ENCODE measurements around the gene NOP16.

The NOP16 gene, protein sequence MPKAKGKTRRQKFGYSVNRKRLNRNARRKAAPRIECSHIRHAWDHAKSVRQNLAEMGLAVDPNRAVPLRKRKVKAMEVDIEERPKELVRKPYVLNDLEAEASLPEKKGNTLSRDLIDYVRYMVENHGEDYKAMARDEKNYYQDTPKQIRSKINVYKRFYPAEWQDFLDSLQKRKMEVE

DNA sequence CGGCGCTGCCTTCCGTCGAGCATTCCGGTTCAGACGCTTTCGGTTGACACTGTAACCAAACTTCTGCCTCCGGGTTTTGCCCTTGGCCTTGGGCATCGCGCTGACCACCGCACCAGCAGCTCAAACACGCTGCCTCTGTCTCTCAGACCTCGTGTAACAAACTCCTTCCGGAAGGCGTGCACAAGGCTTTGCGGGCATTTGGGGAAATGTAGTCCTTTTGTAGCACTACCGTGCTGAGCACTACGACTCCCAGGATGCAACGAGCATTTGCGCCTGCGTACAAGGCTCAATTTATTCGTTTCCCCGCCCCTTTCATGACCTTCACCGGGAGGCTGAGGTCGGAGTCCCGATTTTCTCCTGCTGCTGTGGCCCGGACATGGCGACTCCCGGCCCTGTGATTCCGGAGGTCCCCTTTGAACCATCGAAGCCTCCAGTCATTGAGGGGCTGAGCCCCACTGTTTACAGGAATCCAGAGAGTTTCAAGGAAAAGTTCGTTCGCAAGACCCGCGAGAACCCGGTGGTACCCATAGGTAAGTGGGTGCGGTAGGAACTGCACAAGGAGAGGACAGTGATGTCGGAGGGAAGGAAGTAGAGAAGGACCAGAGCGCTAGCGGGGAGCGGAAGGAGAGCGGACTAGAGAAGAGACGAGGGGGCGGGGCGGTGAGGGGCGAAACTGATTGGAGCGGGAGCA, at the start of gene NOP16, which contains the start of gene HIGD2A:
Gene NOP16, minus strand, starts transcription at position 155 of the 691 bp plus-strand sequence. Its CDS starts 59 bp downstream, at position 96.
Gene HIGD2A, plus strand, starts transcription at position 308 of the 691 bp plus-strand sequence. Its CDS starts 69 bp downstream, at position 377.
- DNase-seq (ENCODE audit: low read depth in 2 of 2), result peak; percentile 100

DNA sequence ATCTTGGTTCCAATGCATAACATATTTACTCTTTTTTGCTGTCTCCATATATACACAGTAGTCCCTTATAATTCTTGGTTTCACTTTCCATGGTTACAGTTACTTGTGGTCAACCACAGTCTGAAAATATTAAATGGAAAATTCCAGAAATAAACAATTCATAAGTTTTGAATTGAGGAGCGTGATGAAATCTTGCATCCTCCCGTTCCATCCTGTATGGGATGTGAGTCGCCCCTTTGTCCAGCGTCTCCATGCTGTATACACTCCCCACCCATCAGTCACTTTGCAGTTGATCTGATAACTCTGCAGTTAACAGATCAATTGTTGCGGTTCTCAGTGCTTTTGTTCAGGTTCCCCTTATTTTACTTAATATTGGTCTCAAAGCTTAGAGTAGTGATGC, 48.3 kb upstream of the NOP16 start:
- DNase-seq (ENCODE audit: low read depth in 2 of 2), result no peak

DNA sequence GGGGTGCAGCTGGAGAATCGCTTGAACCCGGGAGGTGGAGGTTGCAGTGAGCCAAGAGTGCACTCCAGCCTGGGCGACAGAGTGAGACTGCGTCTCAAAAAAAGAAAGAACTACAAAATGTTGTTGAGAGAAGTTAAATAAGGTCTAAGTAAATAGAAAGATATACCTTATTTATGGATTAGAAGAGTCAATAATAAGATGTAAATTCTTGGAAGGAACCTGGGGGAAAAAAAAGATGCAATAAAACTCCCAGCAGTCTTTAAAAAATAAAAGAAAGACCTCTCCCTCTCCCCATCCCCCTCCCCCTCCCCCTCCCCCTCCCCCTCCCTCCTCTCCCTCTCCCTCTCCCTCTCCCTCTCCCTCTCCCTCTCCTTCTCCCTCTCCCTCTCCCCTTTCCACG, 44.3 kb upstream of the NOP16 start:
- DNase-seq (ENCODE audit: low read depth in 2 of 2), result no peak

DNA sequence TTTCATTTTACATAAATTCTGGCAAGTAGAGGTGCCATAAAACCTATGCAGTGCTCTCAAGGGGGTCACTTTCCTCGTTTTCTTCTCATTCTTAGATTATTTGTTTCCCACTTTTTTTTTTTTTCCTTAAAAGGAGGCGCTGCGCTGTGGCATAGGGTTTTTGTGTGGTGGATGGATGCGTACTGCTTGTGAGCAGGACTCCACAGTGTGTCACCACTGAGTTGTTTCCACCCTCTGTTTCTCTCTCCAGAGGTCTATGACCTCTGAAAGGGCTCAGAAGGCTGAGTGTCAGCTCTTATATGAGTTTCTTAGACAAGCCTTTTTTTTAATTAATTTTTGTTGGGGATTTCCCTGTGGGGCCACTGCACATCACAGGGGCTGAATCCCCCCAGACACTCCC, 41.6 kb upstream of the NOP16 start:
- no peak for DNase-seq (ENCODE audit: low read depth in 2 of 2)

DNA sequence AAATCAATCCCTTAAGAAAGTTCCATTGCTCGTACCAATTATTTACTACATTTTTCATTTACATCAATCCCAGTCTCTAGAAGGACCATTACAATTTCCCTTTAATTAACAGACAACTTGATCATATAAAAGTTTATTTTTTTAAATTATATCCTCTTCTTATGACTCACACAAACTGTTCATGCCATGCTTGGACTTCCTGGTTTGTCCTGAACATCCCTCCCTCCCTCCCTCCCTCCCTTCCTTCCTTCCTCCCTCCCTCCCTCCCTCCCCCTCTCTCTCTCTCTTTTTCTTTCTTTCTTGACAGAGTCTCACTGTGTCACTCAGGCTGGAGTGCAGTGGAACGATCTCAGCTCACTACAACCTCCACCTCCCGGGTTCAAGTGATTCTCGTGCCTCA, 39.6 kb upstream of the NOP16 start:
- no peak for DNase-seq (ENCODE audit: low read depth in 2 of 2)

DNA sequence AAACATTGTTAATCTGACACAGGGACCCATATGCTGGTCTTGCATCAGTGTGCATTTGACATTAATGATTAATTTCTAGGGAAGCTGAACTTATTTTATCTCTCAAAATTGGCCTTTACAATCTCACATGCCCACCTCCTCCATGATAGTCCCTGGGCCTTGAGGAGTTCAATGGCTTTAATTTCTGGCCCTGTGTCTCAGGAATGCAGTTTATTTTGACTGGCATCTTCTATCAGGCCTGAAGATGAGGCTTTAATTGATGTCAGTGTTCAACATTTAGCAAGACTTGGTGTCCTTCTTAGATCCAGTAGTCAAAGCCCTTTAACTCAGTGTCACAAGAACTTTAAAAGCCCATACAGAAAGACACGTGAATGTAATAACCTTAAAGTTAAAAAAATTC, 38.5 kb upstream of the NOP16 start:
- DNase-seq (ENCODE audit: low read depth in 2 of 2), result no peak

DNA sequence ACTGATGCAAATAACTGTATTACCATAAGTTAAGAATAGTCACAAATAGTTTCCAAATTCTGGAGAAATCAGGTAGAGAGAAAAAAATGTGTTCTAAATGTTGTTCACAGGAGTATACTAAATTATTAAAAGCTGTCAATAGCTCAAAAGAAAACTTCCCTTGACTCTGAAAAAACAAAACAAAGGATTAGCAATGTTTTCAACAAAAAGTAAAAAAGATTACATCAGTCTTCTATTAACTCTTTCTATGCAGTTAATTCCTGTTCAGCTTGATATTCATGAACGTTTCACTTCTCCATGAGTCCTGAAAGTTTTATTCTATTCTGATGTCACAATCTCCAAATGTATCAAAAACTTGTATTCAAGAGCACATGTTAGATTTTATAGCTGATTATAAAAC, 37.4 kb upstream of the NOP16 start:
- DNase-seq (ENCODE audit: low read depth in 2 of 2), result no peak

DNA sequence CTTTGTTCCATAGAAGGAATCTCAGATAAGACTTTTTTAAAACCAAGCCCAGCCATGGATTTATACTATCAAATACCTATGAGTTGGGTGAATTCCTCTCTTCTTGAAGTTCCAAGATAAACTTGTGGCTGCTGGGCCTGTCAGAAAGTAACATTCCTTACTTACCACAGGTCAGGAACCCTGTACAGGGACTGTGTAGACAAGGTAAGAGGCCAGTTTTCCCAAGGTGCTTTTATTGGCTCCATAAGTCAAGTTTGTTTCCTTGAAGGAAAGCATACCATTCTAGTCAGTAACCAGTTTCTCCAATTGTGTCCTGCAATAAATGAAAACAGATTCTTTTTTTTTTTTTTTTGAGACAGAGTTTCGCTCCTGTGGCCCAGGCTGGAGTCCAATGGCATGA, 36.7 kb upstream of the NOP16 start:
- DNase-seq (ENCODE audit: low read depth in 2 of 2), result no peak

DNA sequence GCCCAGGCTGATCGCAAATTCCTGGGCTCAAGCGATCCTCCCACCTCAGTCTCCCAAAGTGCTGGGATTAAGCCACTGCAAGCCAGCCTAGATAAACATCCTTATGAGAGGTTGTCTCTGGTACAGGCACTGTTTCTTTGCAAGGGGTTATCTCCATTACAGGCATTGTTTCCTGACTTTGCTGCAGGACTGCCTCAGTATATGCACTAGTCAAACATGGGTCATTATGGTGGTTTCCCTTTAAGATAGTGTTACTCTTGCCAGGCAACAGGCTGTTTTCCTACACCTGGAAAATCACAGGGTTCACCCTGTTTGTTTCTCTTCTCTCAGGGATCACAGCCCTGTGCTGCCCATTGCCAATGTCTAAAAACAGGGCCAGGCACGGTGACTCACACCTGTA, 35.8 kb upstream of the NOP16 start:
- no peak for DNase-seq (ENCODE audit: low read depth in 2 of 2)

DNA sequence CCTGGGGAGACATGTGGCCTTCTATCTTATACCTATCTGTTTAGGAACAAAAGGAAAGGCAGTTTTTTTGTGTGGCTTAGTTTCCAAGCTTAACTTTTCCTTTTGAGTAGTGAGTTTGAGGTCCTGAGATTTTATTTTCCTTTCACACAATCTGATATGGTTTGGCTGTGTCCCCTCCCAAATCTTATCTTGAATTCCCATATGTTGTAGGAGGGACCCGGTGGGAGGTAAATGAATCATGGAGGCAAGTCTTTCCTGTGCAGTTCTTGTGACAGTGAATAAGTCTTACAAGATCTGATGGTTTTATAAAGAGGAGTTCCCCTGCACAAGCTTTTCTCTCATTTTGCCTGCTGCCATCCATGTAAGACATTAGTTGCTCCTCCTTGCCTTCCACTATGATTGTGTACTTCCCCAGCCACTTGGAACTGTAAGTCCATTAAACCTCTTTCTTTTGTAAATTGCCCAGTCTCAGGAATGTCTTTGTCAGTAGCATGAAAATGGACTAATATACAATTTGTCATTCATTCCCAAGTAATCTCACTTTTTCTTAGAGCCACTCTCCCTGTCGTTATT, 32.7 kb upstream of the NOP16 start:
- no peak for DNase-seq (ENCODE audit: low read depth in 2 of 2)

DNA sequence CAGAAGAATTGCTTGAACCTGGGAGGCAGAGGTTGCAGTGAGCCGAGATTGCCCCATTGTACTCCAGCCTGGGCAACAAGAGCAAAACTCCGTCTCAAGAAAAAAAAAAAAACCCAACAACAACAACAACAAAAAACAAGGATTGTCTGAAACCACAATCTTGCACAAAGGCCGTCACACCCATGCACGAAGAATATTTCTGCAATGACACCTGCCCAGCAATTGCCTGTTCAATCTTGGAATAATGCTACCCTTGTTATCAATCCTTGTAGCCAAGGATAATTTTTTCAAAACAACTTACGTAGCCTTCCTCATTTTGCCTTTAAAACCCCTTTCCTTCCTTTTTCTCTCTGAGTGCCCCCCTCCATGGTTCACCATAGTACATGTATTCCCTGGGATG, 31.7 kb upstream of the NOP16 start:
- DNase-seq (ENCODE audit: low read depth in 2 of 2), result no peak

DNA sequence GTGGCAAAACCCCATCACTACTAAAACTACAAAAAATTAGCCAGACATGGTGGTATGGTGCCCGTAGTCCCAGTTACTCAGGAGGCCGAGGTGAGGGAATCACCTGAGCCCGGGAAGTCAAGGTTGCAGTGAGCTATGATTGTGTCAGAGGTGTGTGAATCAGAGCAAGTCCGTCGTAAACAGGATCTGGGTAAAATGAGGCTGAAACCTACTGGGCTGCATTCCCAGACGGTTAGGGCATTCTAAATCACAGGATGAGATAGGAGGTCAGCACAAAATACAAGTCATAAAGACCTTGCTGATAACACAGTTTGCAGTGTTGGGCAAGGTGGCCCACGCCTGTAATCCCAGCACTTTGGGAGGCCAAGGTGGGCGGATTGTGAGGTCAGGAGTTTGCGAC, 29.9 kb upstream of the NOP16 start:
- no peak for DNase-seq (ENCODE audit: low read depth in 2 of 2)

DNA sequence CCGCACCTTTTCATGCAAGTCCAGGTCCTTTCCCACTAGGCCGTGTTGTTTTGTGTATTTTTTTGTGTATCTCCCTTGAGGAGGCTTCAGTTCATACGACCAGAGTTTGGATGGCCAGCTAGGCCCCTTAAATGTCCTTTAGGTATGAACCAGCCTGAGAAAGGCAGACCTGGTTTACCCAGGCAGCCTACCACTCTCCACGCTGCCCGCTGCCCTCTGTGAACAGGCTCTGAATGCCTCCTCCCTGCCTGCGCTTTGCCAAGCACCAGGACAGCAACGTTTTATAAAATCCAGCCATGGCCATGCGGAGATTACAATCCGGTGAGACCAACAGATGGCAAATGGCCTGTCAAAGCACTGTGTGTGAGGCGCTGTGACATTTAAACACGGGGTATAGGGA, 28.6 kb upstream of the NOP16 start:
- no peak for DNase-seq (ENCODE audit: low read depth in 2 of 2)

DNA sequence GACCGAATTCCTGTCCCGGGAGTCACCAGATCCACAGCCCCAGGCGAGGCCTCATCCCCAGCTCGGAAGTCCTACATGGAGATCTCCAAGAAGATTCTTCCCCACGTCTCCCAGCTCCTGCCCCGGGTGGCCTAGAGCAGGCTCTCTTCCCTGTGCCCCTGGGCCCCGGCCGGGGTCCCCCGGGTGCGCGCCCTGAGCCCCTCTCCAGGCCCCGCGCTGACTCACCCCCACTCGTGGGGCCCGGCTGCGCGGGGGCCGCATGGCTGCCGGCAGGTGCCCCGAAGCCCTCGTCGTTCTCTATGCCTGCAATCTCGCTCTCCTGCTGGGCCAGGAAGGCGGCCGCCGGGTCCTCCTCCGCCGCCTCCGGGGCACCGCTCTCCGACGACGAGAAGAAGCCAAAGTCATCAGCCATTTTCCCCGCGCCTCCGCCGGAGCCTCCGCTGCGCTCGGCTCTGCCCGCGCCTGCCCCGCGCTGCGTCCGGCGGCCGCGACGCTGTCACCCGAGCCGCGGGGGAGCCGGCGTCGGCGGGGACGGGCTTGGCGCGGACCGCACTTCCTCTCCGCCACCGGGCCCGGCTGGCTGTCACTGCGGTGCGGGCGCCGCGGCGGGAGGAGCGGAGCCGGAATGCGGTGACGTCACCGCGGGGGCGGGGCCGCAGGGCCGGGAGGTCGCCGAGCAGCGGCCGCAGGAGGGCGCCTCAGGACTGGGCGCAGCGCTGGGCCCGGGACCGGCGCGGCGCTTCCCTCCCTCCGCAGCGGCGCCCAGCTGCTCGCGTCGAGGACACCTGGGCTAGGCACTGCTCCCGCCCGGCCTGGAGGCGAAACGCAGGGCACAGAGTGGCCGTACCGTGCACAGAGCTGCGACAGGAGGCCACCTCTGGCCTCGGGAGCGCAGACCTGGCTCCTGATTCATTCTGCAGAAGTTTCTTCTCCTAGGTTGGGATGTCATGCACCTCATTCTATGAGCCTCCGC, 27.8 kb upstream of the NOP16 start, which contains the start of gene CLTB:
Gene CLTB, minus strand, starts transcription at position 588 of the 973 bp plus-strand sequence. Its CDS starts 176 bp downstream, at position 412.
- DNase-seq (ENCODE audit: low read depth in 2 of 2), result peak; percentile 85

DNA sequence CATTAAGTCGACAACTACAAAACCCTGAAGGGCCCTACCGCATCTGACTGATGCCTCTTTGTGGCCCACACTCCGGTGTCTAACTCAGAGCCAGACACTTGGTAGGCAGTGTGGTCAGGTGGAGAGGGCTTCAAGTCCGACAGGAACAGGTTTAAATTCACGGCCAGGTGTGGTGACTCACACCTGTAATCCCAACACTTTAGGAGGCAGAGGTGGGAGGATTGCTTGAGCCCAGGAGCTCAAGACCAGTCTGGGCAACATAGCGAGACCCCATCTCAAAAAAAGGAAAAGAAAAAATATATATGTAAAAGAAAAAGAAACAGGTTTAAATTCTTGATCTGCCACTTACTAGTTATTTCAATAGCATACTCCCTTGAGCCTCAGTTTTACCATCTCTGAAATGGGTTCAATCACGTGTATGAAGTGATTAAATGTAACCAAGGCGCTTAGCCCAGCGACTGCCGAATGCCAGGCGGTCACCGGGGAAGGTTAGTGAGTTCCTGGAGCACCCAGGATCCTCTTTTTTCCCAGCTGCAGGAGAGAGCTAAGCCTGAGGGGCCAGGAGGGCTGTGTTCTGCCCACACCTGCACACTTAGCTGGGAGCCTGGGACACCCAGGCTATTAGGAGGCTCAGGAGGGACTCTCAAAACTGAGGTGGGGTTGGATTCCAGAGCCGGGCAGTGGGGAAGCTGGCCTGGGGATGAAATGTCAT, 27.0 kb upstream of the NOP16 start:
- DNase-seq (ENCODE audit: low read depth in 2 of 2), result no peak

DNA sequence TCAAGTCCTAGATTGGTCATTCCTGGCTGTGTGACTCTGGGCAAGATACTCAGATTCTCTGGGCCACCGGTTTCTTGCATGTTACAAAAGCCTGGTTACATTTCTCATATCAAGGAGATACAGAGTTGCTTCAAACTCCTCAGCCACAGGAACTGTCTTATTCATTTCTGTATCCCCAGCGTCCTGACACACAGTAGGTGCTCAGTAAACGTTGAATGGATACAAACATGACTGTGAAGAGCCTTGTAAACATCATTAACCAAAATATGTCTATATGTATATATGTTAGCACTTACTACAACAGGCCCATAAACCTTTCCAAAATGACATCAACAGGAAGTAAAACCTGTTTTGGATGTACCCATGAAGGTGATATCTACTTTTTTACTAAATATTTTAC, 26.3 kb upstream of the NOP16 start:
- DNase-seq (ENCODE audit: low read depth in 2 of 2), result no peak

DNA sequence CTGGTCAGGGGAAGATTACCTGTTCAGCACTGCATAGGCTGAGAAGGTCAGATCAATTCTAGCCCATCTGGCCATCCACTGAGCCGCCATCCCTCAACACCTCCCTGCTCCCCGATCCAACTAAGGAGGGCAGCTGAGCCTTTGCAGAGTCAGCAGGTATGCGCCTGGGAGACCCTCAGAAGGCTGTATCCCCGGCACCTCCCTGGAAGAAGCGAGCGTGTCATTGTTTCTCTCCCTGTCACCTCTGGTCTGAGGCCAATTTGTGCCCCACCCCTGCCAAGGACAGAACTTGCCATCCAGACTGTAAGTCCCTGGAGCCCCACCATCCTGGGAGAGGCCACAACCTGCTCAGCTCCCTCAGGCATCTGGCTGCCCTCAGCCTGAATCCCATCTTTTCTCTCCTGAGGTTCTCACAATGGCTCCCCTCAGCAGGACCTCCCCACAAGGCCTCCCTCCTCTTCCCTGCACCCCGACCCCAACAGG, 25.4 kb upstream of the NOP16 start:
- DNase-seq (ENCODE audit: low read depth in 2 of 2), result no peak

DNA sequence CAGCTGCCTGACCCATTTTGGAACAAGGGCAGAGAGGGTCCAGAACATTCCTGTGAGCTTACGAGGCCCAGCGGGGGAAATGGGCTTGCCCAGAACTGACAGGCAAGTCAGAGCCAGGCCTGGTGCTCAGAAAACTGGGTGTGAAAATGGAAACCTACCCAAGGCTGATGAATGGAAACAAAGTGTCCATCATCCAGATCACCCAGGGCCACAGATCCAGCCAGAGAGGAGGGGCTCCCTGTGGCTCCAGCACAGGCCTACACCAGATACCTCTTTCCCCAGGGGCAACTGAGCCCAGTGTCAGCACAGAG, 24.8 kb upstream of the NOP16 start:
- DNase-seq (ENCODE audit: low read depth in 2 of 2), result no peak

DNA sequence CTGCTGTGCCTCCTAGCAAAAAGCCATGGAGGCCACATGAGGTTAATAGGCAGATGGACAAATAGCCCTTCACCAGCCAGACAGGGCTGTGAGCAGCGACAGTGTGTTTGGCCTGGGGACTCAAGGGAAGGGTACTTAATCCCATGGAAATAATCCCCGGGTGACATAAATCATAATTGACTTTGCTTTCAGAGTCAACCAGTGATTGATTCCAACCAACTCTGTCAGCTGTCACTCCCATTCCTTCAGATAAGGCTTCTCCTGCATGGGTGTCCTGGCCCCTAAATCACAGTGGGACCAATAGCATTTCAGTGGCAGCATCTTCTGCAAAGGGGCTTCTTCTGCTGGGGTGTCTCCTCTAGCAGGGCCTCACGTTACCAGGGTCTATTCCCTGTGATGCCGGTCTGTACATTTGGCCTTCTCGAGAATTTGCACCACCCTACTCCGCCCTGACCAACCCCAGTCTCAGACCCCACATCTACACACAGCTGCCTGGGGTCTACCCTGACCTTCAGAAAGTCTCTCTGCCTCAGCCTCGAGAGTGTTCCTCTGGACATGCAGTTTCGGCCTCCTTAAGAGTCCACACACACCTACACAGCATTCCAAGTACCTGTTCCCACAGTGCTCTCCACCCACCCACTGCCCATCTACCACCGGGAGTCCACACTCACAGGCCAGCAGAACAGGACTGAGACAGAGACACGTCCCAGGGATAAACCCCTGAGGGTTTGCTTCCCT, 24.3 kb upstream of the NOP16 start:
- no peak for DNase-seq (ENCODE audit: low read depth in 2 of 2)

DNA sequence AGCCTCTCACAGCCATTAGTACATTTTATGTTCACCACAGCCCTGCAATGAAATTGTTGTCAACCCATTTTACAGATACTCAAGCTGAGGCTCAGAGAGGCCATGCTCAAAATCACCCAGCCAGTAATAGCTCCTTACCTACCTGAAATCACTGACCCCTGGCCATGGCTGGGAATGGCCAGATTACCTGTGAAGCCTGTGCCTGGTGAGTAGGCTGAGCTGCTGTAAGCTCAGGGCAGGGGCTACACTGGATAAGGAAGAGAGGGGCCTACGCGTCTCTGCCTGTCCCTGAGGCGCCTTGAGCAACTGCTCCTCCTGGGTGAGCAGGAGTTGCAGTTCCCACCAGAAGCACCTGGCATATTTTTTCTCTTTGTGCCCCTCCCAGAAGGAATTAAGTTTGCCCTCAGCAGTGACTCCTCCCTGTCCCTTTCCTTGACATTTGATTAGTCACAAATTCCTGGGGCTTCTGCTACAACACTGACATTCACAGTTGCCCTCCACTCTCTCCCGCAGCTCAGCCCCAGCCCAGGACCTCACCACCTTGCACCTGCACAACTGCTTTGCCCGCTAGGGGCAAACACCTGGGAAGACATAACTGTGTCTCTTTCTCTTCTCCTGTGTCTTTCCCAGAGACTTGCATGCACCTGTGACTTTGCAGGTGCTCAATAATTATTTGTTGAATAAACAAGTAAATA, 22.2 kb upstream of the NOP16 start:
- DNase-seq (ENCODE audit: low read depth in 2 of 2), result no peak

Data from activated CD4-positive, alpha-beta T cell treated with anti-CD3 and anti-CD28 coated beads for 24 hours (primary cell).